Nephron (organoid): ENCODE data around the gene TYRO3.

Source experiments
- H3K27ac Mint-ChIP-seq, 3 experiments: 2 replicates each; pipeline ENCODE4 v1.8.0; 2020; ENCODE audit warnings: mixed read lengths in 3 of 3, mild to moderate bottlenecking in 2 of 3, moderate library complexity in 1 of 3
- H3K27me3 Mint-ChIP-seq: 2 replicates; pipeline ENCODE4 v1.8.0; 2021; ENCODE audit warnings: low read depth, mild to moderate bottlenecking, moderate library complexity, mixed read lengths
- H3K36me3 Mint-ChIP-seq: 2 replicates; pipeline ENCODE4 v1.8.0; 2020; ENCODE audit warnings: low read depth, mixed read lengths
- H3K4me1 Mint-ChIP-seq: 2 replicates; pipeline ENCODE4 v1.8.0; 2020; ENCODE audit warnings: mixed read lengths
- H3K4me3 Mint-ChIP-seq, 3 experiments: 2 replicates each; pipeline ENCODE4 v1.8.0; 2020; ENCODE audit warnings: mild to moderate bottlenecking in 3 of 3, mixed read lengths in 3 of 3, moderate library complexity in 2 of 3
- H3K9me3 Mint-ChIP-seq: 2 replicates; pipeline ENCODE4 v1.8.0; 2020; ENCODE audit warnings: mixed read lengths
- TF ChIP-seq, protein P1 (sequence below), 3 experiments: fragments of 200-600 bp; sonication (generic); IDR thresholded peaks; one replicate each; pipeline ENCODE4 v1.5.0; 2021; ENCODE audit warnings: antibody characterized with exemption in 3 of 3; ENCODE audit not compliant: unreplicated experiment in 3 of 3

The TYRO3 gene

DNA sequence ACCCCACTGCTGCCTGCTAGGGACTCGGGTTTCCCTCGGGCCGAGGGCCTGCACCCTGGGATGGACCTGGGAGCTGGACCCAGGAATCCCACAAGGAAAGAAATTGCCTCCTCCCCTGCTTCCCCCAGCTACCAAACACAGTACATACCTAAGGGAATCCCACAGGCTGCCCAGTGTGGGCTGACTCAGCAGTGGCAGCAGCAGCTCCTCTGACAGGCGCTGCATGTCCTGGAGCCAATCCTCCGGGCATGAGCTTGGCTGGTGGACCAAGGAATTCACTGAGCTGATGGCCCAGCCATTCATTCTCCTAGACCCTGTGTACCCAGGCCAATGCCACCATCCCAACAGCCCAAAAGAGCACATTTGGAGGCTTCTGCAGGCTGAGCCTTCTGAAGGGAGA lies 35.9 kb upstream of the TYRO3 start:
- Mint-ChIP-seq H3K27me3 (no peaks in the 10 kb centered on the region), H3K36me3 (peaks cover 29% of the 10 kb centered on the region), H3K27ac (no peak overlapping the region), H3K4me1 (no peaks in the 10 kb centered on the region), H3K4me3 (no peak overlapping the region), H3K9me3 (no peaks in the 10 kb centered on the region)
- TF ChIP-seq, protein P1, sequence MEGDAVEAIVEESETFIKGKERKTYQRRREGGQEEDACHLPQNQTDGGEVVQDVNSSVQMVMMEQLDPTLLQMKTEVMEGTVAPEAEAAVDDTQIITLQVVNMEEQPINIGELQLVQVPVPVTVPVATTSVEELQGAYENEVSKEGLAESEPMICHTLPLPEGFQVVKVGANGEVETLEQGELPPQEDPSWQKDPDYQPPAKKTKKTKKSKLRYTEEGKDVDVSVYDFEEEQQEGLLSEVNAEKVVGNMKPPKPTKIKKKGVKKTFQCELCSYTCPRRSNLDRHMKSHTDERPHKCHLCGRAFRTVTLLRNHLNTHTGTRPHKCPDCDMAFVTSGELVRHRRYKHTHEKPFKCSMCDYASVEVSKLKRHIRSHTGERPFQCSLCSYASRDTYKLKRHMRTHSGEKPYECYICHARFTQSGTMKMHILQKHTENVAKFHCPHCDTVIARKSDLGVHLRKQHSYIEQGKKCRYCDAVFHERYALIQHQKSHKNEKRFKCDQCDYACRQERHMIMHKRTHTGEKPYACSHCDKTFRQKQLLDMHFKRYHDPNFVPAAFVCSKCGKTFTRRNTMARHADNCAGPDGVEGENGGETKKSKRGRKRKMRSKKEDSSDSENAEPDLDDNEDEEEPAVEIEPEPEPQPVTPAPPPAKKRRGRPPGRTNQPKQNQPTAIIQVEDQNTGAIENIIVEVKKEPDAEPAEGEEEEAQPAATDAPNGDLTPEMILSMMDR (IDR thresholded peaks at IDR 0.05; ENCODE audit: unreplicated experiment in 3 of 3) = no peak

DNA sequence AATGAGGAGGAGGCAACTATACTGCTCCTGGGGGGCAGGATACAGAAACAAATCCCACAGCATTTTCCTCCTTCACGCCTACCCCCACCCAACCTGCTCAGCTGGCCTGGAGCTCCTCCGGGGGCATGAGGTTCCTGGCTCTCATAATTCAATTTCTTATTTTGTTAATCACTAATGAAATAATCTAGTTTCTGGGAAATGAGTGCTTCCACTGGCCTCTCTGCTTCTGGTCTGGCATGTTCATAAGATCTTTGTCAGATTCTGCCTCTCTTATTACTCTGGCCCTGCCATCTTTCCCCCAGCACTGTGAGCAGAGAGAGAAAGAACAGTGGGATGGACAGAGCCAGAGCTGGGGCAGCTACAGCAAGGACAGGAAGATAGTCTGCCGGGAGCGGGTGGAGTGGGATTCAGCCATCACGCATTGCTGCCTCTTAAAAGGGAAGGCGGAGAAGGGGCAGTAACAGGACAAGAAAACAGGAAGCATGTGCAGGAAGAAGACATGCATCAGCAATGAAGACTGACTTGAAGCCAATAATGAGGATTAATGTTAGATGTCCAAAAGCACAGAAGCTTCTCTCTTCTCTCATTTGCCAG lies 28.6 kb upstream of the TYRO3 start:
- Mint-ChIP-seq H3K4me3 (no peak overlapping the region), H3K27me3 (no peaks in the 10 kb centered on the region), H3K4me1 (no peaks in the 10 kb centered on the region), H3K27ac (no peak overlapping the region), H3K36me3 (peaks cover 48% of the 10 kb centered on the region), H3K9me3 (no peaks in the 10 kb centered on the region)
- TF ChIP-seq, protein P1 (IDR thresholded peaks at IDR 0.05; ENCODE audit: unreplicated experiment in 3 of 3) = no peak

DNA sequence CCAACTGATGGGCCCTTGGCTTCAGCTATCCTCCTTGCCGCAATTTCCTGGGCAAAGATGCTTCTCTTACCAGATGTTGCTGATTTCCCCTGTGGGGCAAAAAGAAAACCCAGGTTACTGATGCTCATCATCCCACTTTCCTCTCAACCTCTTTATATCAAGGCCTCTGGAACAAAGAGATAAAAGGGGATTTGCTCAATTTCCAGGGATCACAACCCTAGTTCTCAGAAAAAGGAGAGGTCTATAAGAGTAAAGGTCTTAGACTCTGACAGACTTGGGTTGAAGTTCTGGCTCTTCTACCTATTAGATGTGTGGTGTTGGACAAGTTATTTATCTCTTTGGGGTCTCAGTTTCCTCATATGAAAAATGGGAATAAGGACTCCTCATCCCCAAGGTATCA lies 23.5 kb upstream of the TYRO3 start:
- H3K36me3 Mint-ChIP-seq = peaks cover 41% of the 10 kb centered on the region
- peaks cover 5% of the 10 kb centered on the region for H3K4me1 Mint-ChIP-seq
- no peaks in the 10 kb centered on the region for H3K27me3 Mint-ChIP-seq
- H3K27ac Mint-ChIP-seq = no peak overlapping the region
- no peak overlapping the region for H3K4me3 Mint-ChIP-seq
- H3K9me3 Mint-ChIP-seq = no peaks in the 10 kb centered on the region
- TF ChIP-seq, protein P1 (IDR thresholded peaks at IDR 0.05; ENCODE audit: unreplicated experiment in 3 of 3) = no peak

DNA sequence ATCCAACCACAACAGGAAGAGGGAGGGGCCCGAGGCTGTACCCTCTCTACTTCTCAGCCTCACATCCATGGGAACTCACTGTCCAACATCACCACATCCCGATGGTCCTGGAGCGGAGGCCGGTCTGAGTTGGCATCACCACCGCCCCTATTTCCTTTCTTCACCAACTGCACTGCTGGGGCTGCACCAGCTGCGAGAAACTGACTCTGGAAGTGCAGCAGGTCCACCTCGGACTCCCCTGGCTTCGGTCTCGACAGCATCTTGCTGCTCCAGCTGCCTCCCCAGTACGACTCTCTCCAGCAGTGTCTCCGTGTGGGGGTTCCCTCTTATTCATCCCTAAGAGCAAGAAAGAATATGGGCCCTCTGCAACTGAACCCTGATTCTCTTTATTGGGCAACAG lies 22.1 kb upstream of the TYRO3 start:
- Mint-ChIP-seq H3K4me3 (no peak overlapping the region), H3K27me3 (no peaks in the 10 kb centered on the region), H3K9me3 (no peaks in the 10 kb centered on the region), H3K4me1 (peaks cover 5% of the 10 kb centered on the region), H3K27ac (no peak overlapping the region), H3K36me3 (peaks cover 36% of the 10 kb centered on the region)
- TF ChIP-seq, protein P1 (IDR thresholded peaks at IDR 0.05; ENCODE audit: unreplicated experiment in 3 of 3) = no peak

DNA sequence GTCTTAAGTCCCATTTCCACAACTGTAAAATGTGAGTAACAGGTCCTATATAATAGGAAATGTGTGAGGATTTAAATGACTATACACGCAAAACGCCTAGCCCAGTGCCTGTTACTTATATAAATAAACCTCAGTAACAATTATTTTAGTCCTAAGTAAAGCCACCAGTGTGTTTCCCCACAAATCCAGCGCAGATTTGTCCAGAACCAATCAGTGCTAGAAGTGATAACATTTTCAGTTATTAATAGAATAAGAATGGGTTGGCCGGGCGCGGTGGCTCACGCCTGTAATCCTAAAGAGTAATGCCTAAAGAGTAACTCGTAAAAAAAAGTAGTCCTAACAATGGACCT lies 15.5 kb upstream of the TYRO3 start:
- TF ChIP-seq, protein P1 (IDR thresholded peaks at IDR 0.05; ENCODE audit: unreplicated experiment in 3 of 3) = no peak
- no peaks in the 10 kb centered on the region for H3K9me3 Mint-ChIP-seq
- no peaks in the 10 kb centered on the region for H3K36me3 Mint-ChIP-seq
- H3K27me3 Mint-ChIP-seq = peaks cover 3% of the 10 kb centered on the region
- H3K4me1 Mint-ChIP-seq = peaks cover 19% of the 10 kb centered on the region
- H3K4me3 Mint-ChIP-seq = peak overlapping the region; percentile 98 to 99 (median 99)
- peak overlapping the region; percentile 87 to 97 (median 96) for H3K27ac Mint-ChIP-seq

DNA sequence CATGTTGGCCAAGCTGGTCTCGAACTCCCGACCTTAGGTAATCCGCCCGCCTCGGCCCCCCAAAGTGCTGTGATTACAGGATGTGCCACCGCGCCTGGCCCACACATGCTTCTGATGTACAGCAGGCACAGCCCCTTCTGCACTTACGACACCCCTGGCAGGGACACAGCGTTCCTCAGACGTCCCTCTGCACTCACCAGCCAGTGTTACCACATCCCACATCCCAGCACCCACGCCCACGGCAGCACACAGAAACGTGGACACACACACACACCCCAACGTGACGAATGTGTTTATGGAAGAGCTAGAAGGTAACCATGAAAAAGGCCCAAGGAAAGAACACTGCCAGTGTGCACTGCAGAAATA lies 14.4 kb upstream of the TYRO3 start:
- peak overlapping the region; percentile 98 to 99 (median 99) for H3K4me3 Mint-ChIP-seq
- H3K27me3 Mint-ChIP-seq = peaks cover 3% of the 10 kb centered on the region
- no peaks in the 10 kb centered on the region for H3K9me3 Mint-ChIP-seq
- H3K4me1 Mint-ChIP-seq = peaks cover 14% of the 10 kb centered on the region
- H3K36me3 Mint-ChIP-seq = no peaks in the 10 kb centered on the region
- H3K27ac Mint-ChIP-seq = peak overlapping the region in 2 of 3 experiments; percentile 41 to 50
- TF ChIP-seq, protein P1 (IDR thresholded peaks at IDR 0.05; ENCODE audit: unreplicated experiment in 3 of 3) = no peak
